PC-3 (cell line): ENCODE measurements around the gene ZNF208. TPM values are rescaled to one million over a fixed set of nuclear protein-coding genes. Genes with fewer than 3 reads are reported as not detected.

Experiments
- ATAC-seq: fragments of 200-7000 bp; cut with Tn5 transposase; 2 replicates; pipeline ENCODE4 v1.9.1; 2020; ENCODE audit warnings: mild to moderate bottlenecking, moderate library complexity
- BruUV-seq: library from RNA; stranded (reverse); fragments of 400-500 nt; replicated peaks from 2 replicates; lab custom pipeline; 2021; lab: Mats Ljungman, UMichigan
- CTCF ChIA-PET: fragments of 300-600 bp; sonication (Branson Sonifier 250); formaldehyde crosslinking; loops from one replicate; lab custom pipeline; 2022; ENCODE audit warnings: antibody characterized with exemption; lab: Charles Lee
- POLR2A ChIA-PET: fragments of 300-600 bp; sonication (Branson Sonifier 250); formaldehyde crosslinking; loops from one replicate; lab custom pipeline; 2022; ENCODE audit warnings: antibody characterized with exemption; ENCODE audit not compliant: unreplicated experiment; lab: Charles Lee
- DNase-seq: peaks from one replicate; pipeline ENCODE4 v3.0.0-alpha.2; 2015
- H2AFZ ChIP-seq: fragments of 300-600 bp; sonication (generic); 2 replicates; pipeline ENCODE4 v1.6.0; 2016; ENCODE audit warnings: antibody characterized with exemption, low read length
- H3F3A ChIP-seq: fragments of 300-600 bp; sonication (generic); one replicate; pipeline ENCODE4 v1.6.0; 2017; ENCODE audit warnings: antibody characterized with exemption, low read length, control low read depth, mild to moderate bottlenecking; ENCODE audit not compliant: unreplicated experiment
- H3K27ac ChIP-seq: fragments of 300-600 bp; sonication (generic); 2 replicates; pipeline ENCODE4 v1.5.1; 2016; ENCODE audit warnings: mild to moderate bottlenecking, low read length
- H3K27me3 ChIP-seq: fragments of 300-600 bp; sonication (generic); 2 replicates; pipeline ENCODE4 v1.6.1; 2016; ENCODE audit warnings: low read length, mixed read lengths
- H3K36me3 ChIP-seq: fragments of 300-600 bp; sonication (generic); 2 replicates; pipeline ENCODE4 v1.6.1; 2016; ENCODE audit warnings: low read depth, mixed run types, low read length, mixed read lengths
- H3K4me1 ChIP-seq: fragments of 300-600 bp; sonication (generic); 2 replicates; pipeline ENCODE4 v1.5.1; 2016; ENCODE audit warnings: low read length; ENCODE audit not compliant: insufficient read depth
- H3K4me2 ChIP-seq: fragments of 300-600 bp; sonication (generic); 2 replicates; pipeline ENCODE4 v1.6.0; 2016; ENCODE audit warnings: low read length
- H3K4me3 ChIP-seq: fragments of 300-600 bp; sonication (generic); 2 replicates; pipeline ENCODE4 v1.5.1; 2016; ENCODE audit warnings: mild to moderate bottlenecking, low read length, mixed read lengths
- H3K79me2 ChIP-seq: fragments of 300-600 bp; sonication (generic); 2 replicates; pipeline ENCODE4 v1.6.1; 2017; ENCODE audit warnings: low read length, mixed read lengths
- H3K9ac ChIP-seq: fragments of 300-600 bp; sonication (generic); 2 replicates; pipeline ENCODE4 v1.6.0; 2016; ENCODE audit warnings: mild to moderate bottlenecking, low read length
- H3K9me2 ChIP-seq: fragments of 300-600 bp; sonication (generic); replicated peaks from 2 replicates; pipeline ENCODE4 v1.6.1; 2016; ENCODE audit warnings: mixed run types, low read length, mixed read lengths
- H3K9me3 ChIP-seq: fragments of 300-600 bp; sonication (generic); 2 replicates; pipeline ENCODE4 v1.6.1; 2016; ENCODE audit warnings: low read length, mixed read lengths
- H4K20me1 ChIP-seq: fragments of 300-600 bp; sonication (generic); 2 replicates; pipeline ENCODE4 v1.6.1; 2016; ENCODE audit warnings: low read length, mixed read lengths
- EZH2 ChIP-seq: fragments of 300-600 bp; sonication (generic); IDR thresholded peaks from one replicate; pipeline ENCODE4 v1.6.1; 2017; ENCODE audit warnings: antibody characterized with exemption, mild to moderate bottlenecking, low read length; ENCODE audit not compliant: unreplicated experiment
- EZH2phosphoT487 ChIP-seq: fragments of 300-600 bp; sonication (generic); IDR thresholded peaks from 2 replicates; pipeline ENCODE4 v1.6.1; 2018; ENCODE audit warnings: mild to moderate bottlenecking, antibody characterized with exemption, low read length, borderline replicate concordance
- intact Hi-C: fragments of 100-400 bp; cut with micrococcal nuclease; formaldehyde crosslinking; loops from 2 replicates; pipeline ENCODE4 v1.9.0; 2023
- total RNA-seq: library from RNA; depleted of rRNA; stranded (reverse); fragments of >200 nt; gene quantifications from 2 replicates; pipeline ENCODE4 v1.2.3, GENCODE V29; 2014; rRNA removed
- TF ChIP-seq, protein P1 (sequence below): fragments of 300-600 bp; sonication (generic); conservative IDR thresholded peaks from 2 replicates; pipeline ENCODE4 v1.5.1; 2017; ENCODE audit warnings: antibody characterized with exemption, low read depth, mild to moderate bottlenecking, low read length

The ZNF208 gene
- total RNA-seq, 1 experiment from 2014 or later, result not detected

DNA sequence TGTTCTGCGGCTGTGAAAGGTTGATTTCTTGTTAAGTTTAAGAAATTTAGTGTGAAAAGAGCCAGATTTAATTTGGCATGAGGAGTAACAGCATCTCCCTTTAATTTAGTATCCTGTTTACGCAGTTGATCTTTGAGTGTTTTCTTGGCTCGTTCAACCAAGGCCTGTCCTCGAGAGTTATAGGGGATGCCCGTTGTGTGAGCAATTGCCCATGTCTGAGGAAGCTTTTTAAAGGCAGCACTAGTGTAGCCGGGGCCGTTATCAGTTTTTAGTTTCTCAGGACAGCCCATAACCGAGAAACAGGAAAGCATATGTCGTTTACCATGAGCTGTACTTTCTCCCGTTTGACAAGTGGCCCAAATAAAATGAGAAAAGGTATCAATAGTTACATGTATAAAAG lies 127.2 kb downstream of the ZNF208 start:
- Histone ChIP-seq H3K27me3 (no peaks in the 10 kb centered on the region), H3K9ac (no peak overlapping the region), H3K27ac (no peak overlapping the region), H4K20me1 (no peaks in the 10 kb centered on the region), H3K4me3 (no peak overlapping the region), H3K79me2 (no peaks in the 10 kb centered on the region), H2AFZ (no peak overlapping the region), H3K36me3 (no peaks in the 10 kb centered on the region), H3K4me2 (no peak overlapping the region), H3K9me3 (peaks cover 5% of the 10 kb centered on the region; the same call in 1 of the 2 replicates), H3K9me2 (no peaks in the 10 kb centered on the region), H3K4me1 (no peaks in the 10 kb centered on the region), H3F3A (no peaks in the 10 kb centered on the region)
- POLR2A ChIA-PET, result no interaction called here
- CTCF ChIA-PET, result no interaction called here
- no TSS peak for BruUV-seq
- ATAC-seq (no peak), DNase-seq (no peak)
- TF ChIP-seq EZH2, result no peak
- no peak for TF ChIP-seq EZH2phosphoT487
- TF ChIP-seq, protein P1, sequence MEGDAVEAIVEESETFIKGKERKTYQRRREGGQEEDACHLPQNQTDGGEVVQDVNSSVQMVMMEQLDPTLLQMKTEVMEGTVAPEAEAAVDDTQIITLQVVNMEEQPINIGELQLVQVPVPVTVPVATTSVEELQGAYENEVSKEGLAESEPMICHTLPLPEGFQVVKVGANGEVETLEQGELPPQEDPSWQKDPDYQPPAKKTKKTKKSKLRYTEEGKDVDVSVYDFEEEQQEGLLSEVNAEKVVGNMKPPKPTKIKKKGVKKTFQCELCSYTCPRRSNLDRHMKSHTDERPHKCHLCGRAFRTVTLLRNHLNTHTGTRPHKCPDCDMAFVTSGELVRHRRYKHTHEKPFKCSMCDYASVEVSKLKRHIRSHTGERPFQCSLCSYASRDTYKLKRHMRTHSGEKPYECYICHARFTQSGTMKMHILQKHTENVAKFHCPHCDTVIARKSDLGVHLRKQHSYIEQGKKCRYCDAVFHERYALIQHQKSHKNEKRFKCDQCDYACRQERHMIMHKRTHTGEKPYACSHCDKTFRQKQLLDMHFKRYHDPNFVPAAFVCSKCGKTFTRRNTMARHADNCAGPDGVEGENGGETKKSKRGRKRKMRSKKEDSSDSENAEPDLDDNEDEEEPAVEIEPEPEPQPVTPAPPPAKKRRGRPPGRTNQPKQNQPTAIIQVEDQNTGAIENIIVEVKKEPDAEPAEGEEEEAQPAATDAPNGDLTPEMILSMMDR, result no peak
- intact Hi-C loops, result no loop called here

Other genes starting within 250 kb of the ZNF208 start
- gene ZNF100, start 243.4 kb downstream of the ZNF208 start, total RNA-seq, result 0.63 and 1.7 TPM in 2 replicates
- gene ZNF43, start 174.8 kb downstream of the ZNF208 start, total RNA-seq, result 1.4 and 1.9 TPM in 2 replicates
- gene ZNF257, start 41.5 kb upstream of the ZNF208 start, total RNA-seq, result not detected in 2 replicates
- gene ZNF676, start 186.0 kb upstream of the ZNF208 start, total RNA-seq, result not detected in 2 replicates